Mesendoderm (in vitro differentiated cells): ENCODE results near the gene LCLAT1.

ENCODE experiments used
- DNase-seq: peaks from one replicate; pipeline ENCODE4 v3.0.0; 2013
- H2AK5ac ChIP-seq: 2 replicates; pipeline ENCODE4 v1.6.1; 2013; ENCODE audit warnings: low read length, inconsistent platforms
- H2BK120ac ChIP-seq: 2 replicates; pipeline ENCODE4 v1.6.1; 2013; ENCODE audit warnings: low read depth, mild to moderate bottlenecking, low read length, moderate library complexity, mixed read lengths
- H2BK15ac ChIP-seq: replicated peaks from 2 replicates; pipeline ENCODE4 v1.6.1; 2013; ENCODE audit warnings: low read depth, mild to moderate bottlenecking, moderate library complexity
- H2BK5ac ChIP-seq: 2 replicates; pipeline ENCODE4 v1.6.1; 2013; ENCODE audit warnings: low read length, inconsistent platforms
- H3K18ac ChIP-seq: 2 replicates; pipeline ENCODE4 v1.6.1; 2013; ENCODE audit warnings: mild to moderate bottlenecking, low read length, mixed read lengths
- H3K23ac ChIP-seq: one replicate; pipeline ENCODE4 v1.6.1; 2013; ENCODE audit warnings: low read length
- H3K27ac ChIP-seq: 2 replicates; pipeline ENCODE4 v1.5.1; 2013; ENCODE audit warnings: low read depth, mild to moderate bottlenecking, inconsistent platforms, low read length, moderate library complexity
- H3K27me3 ChIP-seq: 2 replicates; pipeline ENCODE4 v1.6.1; 2013; ENCODE audit warnings: low read length, control low read depth, mild to moderate bottlenecking, inconsistent platforms; ENCODE audit not compliant: insufficient read depth, poor library complexity
- H3K36me3 ChIP-seq: 2 replicates; pipeline ENCODE4 v1.6.1; 2013; ENCODE audit warnings: low read length, inconsistent platforms; ENCODE audit not compliant: control insufficient read depth, insufficient read depth
- H3K4ac ChIP-seq: one replicate; pipeline ENCODE4 v1.6.1; 2013; ENCODE audit warnings: low read depth, mild to moderate bottlenecking, low read length, moderate library complexity
- H3K4me1 ChIP-seq: 2 replicates; pipeline ENCODE4 v1.6.1; 2013; ENCODE audit warnings: low read depth, low read length, inconsistent platforms; ENCODE audit not compliant: control insufficient read depth
- H3K4me2 ChIP-seq: 2 replicates; pipeline ENCODE4 v1.6.1; 2013; ENCODE audit warnings: low read length
- H3K4me3 ChIP-seq: 2 replicates; pipeline ENCODE4 v1.5.1; 2013; ENCODE audit warnings: mild to moderate bottlenecking, low read length
- H3K56ac ChIP-seq: one replicate; pipeline ENCODE4 v1.6.1; 2013; ENCODE audit warnings: low read length
- H3K79me1 ChIP-seq: 2 replicates; pipeline ENCODE4 v1.6.1; 2013; ENCODE audit warnings: low read length, inconsistent platforms
- H3K79me2 ChIP-seq: 2 replicates; pipeline ENCODE4 v1.6.1; 2013; ENCODE audit warnings: mild to moderate bottlenecking, low read length; ENCODE audit not compliant: control insufficient read depth, insufficient read depth
- H3K9ac ChIP-seq: 2 replicates; pipeline ENCODE4 v1.6.1; 2013; ENCODE audit warnings: low read length, inconsistent platforms
- H4K5ac ChIP-seq: one replicate; pipeline ENCODE4 v1.6.1; 2013; ENCODE audit warnings: low read length
- H4K8ac ChIP-seq: one replicate; pipeline ENCODE4 v1.6.1; 2013; ENCODE audit warnings: low read depth, mild to moderate bottlenecking, control low read depth, low read length, moderate library complexity
- WGBS: extraction: QIAGEN DNeasy Blood & Tissue Kit; methylation state at CpG from one replicate; pipeline ENCODE4 v1.1.7; 2013; ENCODE audit warnings: low lambda C conversion rate, missing lambda C conversion rate; ENCODE audit not compliant: insufficient coverage; ENCODE audit errors: extremely low coverage; 5-methylcytosine and 5-hydroxymethylcytosine counted together

The LCLAT1 gene

GRCh38 chr2:30565851-30566358 is 118.9 kb downstream of the LCLAT1 start:
- H3K27ac ChIP-seq, result no peak overlapping the region

GRCh38 chr2:30566631-30567030 is 119.6 kb downstream of the LCLAT1 start:
- no peak overlapping the region for H2BK15ac ChIP-seq
- no peak overlapping the region for H3K27ac ChIP-seq
- no peak overlapping the region for H2AK5ac ChIP-seq
- no peak overlapping the region for H2BK5ac ChIP-seq
- H3K4me2 ChIP-seq, result no peak overlapping the region
- H4K5ac ChIP-seq, result no peak overlapping the region
- H3K23ac ChIP-seq, result no peak overlapping the region
- no peaks in the 10 kb centered on the region for H3K27me3 ChIP-seq
- H3K18ac ChIP-seq, result no peak overlapping the region
- H3K36me3 ChIP-seq, result no peaks in the 10 kb centered on the region
- no peak overlapping the region for H3K4me3 ChIP-seq
- H4K8ac ChIP-seq, result no peak overlapping the region
- no peaks in the 10 kb centered on the region for H3K79me1 ChIP-seq
- H3K56ac ChIP-seq, result no peak overlapping the region
- H3K4me1 ChIP-seq, result no peaks in the 10 kb centered on the region
- no peak overlapping the region for H2BK120ac ChIP-seq
- DNase-seq, result no peak
- H3K9ac ChIP-seq, result no peak overlapping the region
- no peak overlapping the region for H3K4ac ChIP-seq
- no CpG with 5 or more reads among the region's 4 CpGs for WGBS
- H3K79me2 ChIP-seq, result no peaks in the 10 kb centered on the region

More at GRCh38 chr2:30565851-30566358, 118.9 kb downstream of the LCLAT1 start:
- no CpG with 5 or more reads among the region's 5 CpGs for WGBS
- H3K4me3 ChIP-seq, result no peak overlapping the region
- no peak overlapping the region for H2BK5ac ChIP-seq
- H2BK15ac ChIP-seq, result no peak overlapping the region
- no peaks in the 10 kb centered on the region for H3K27me3 ChIP-seq
- no peak overlapping the region for H3K56ac ChIP-seq
- H3K23ac ChIP-seq, result no peak overlapping the region
- no peak overlapping the region for H2BK120ac ChIP-seq
- H3K79me2 ChIP-seq, result no peaks in the 10 kb centered on the region
- no peak overlapping the region for H2AK5ac ChIP-seq
- no peaks in the 10 kb centered on the region for H3K4me1 ChIP-seq
- no peaks in the 10 kb centered on the region for H3K36me3 ChIP-seq
- no peak overlapping the region for H3K9ac ChIP-seq
- H3K4me2 ChIP-seq, result no peak overlapping the region
- DNase-seq, result no peak
- H3K79me1 ChIP-seq, result no peaks in the 10 kb centered on the region
- no peak overlapping the region for H3K4ac ChIP-seq
- no peak overlapping the region for H4K5ac ChIP-seq
- no peak overlapping the region for H4K8ac ChIP-seq
- H3K18ac ChIP-seq, result no peak overlapping the region

GRCh38 chr2:30567317-30567716 is 120.3 kb downstream of the LCLAT1 start:
- no peak overlapping the region for H2AK5ac ChIP-seq
- no peak overlapping the region for H3K9ac ChIP-seq
- H4K8ac ChIP-seq, result peak overlapping the region; percentile 65
- no peak overlapping the region for H3K18ac ChIP-seq
- no peaks in the 10 kb centered on the region for H3K27me3 ChIP-seq
- H3K23ac ChIP-seq, result no peak overlapping the region
- H2BK5ac ChIP-seq, result no peak overlapping the region
- H4K5ac ChIP-seq, result no peak overlapping the region
- H2BK15ac ChIP-seq, result no peak overlapping the region
- H3K4ac ChIP-seq, result no peak overlapping the region
- no peak overlapping the region for H3K27ac ChIP-seq
- DNase-seq, result no peak
- H3K4me2 ChIP-seq, result no peak overlapping the region
- no peaks in the 10 kb centered on the region for H3K79me1 ChIP-seq
- no peaks in the 10 kb centered on the region for H3K79me2 ChIP-seq
- no peak overlapping the region for H3K56ac ChIP-seq
- no CpG with 5 or more reads among the region's 4 CpGs for WGBS
- H3K4me3 ChIP-seq, result no peak overlapping the region
- H3K4me1 ChIP-seq, result no peaks in the 10 kb centered on the region
- H2BK120ac ChIP-seq, result no peak overlapping the region
- H3K36me3 ChIP-seq, result no peaks in the 10 kb centered on the region

- Histone ChIP-seq H3K4ac (no peak overlapping the region), H3K56ac (no peak overlapping the region), H3K23ac (no peak overlapping the region), H2BK120ac (no peak overlapping the region), H3K36me3 (no peaks in the 10 kb centered on the region), H3K79me2 (no peaks in the 10 kb centered on the region), H4K5ac (no peak overlapping the region), H3K27ac (no peak overlapping the region), H2BK15ac (no peak overlapping the region), H2BK5ac (no peak overlapping the region), H2AK5ac (no peak overlapping the region), H3K79me1 (no peaks in the 10 kb centered on the region), H3K4me3 (no peak overlapping the region), H4K8ac (no peak overlapping the region), H3K4me1 (no peaks in the 10 kb centered on the region), H3K18ac (no peak overlapping the region), H3K27me3 (no peaks in the 10 kb centered on the region), H3K4me2 (no peak overlapping the region), H3K9ac (no peak overlapping the region)
- no peak for DNase-seq
These were observed 122.9 kb downstream of the LCLAT1 start for GRCh38 chr2:30569946-30570345.

- peak; percentile 71 for DNase-seq
- H3K18ac ChIP-seq, result no peak overlapping the region
- no peaks in the 10 kb centered on the region for H3K36me3 ChIP-seq
- H3K56ac ChIP-seq, result no peak overlapping the region
- no peak overlapping the region for H3K4me3 ChIP-seq
- no peaks in the 10 kb centered on the region for H3K79me1 ChIP-seq
- no peak overlapping the region for H2BK15ac ChIP-seq
- H4K5ac ChIP-seq, result no peak overlapping the region
- no peaks in the 10 kb centered on the region for H3K27me3 ChIP-seq
- no peak overlapping the region for H2BK5ac ChIP-seq
- H3K4me2 ChIP-seq, result no peak overlapping the region
- H3K79me2 ChIP-seq, result no peaks in the 10 kb centered on the region
- H3K23ac ChIP-seq, result no peak overlapping the region
- no peak overlapping the region for H3K4ac ChIP-seq
- no peak overlapping the region for H2BK120ac ChIP-seq
- no peaks in the 10 kb centered on the region for H3K4me1 ChIP-seq
- H4K8ac ChIP-seq, result no peak overlapping the region
- no peak overlapping the region for H3K27ac ChIP-seq
- H3K9ac ChIP-seq, result no peak overlapping the region
- no CpG with 5 or more reads among the region's 4 CpGs for WGBS
- H2AK5ac ChIP-seq, result no peak overlapping the region
These were observed 130.1 kb downstream of the LCLAT1 start for GRCh38 chr2:30577151-30577550.

- Histone ChIP-seq H3K79me1 (no peaks in the 10 kb centered on the region), H2AK5ac (no peak overlapping the region), H3K4me1 (no peaks in the 10 kb centered on the region), H4K5ac (no peak overlapping the region), H3K9ac (no peak overlapping the region), H2BK15ac (no peak overlapping the region), H3K36me3 (no peaks in the 10 kb centered on the region), H2BK5ac (no peak overlapping the region), H3K4me3 (no peak overlapping the region), H3K56ac (no peak overlapping the region), H4K8ac (no peak overlapping the region), H3K18ac (no peak overlapping the region), H3K79me2 (no peaks in the 10 kb centered on the region), H3K4me2 (no peak overlapping the region), H2BK120ac (no peak overlapping the region), H3K23ac (no peak overlapping the region), H3K27me3 (no peaks in the 10 kb centered on the region), H3K4ac (no peak overlapping the region), H3K27ac (no peak overlapping the region)
- no CpG with 5 or more reads among the region's 3 CpGs for WGBS
- no peak for DNase-seq
These were observed 133.3 kb downstream of the LCLAT1 start for GRCh38 chr2:30580391-30580790.
